ENCODE measurements around the gene CFAP69. TPM values are rescaled to one million over a fixed set of nuclear protein-coding genes. Genes with fewer than 3 reads are reported as not detected.

Gene CFAP69
- total and polyA plus RNA-seq, 10 of the 15 experiments (the other 5 are each of a cell fraction or from before 2014, with no cell fraction given): 0.11 to 3.1 (median 0.48) TPM; not detected in 1

- Histone ChIP-seq H3K79me2 (ENCODE audit: control insufficient read depth, insufficient read depth, low read length) (no peaks in the 10 kb centered on the region), H3K9ac (ENCODE audit: control insufficient read depth, insufficient read depth, low read length) (no peak overlapping the region), H3K36me3 (ENCODE audit: control insufficient read depth in 2 of 2, insufficient read depth in 2 of 2, low read length in 1 of 2) (no peaks in the 10 kb centered on the region), H4K20me1 (ENCODE audit: control insufficient read depth, insufficient read depth) (no peaks in the 10 kb centered on the region), H3K27ac (ENCODE audit: control insufficient read depth, insufficient read depth) (no peak overlapping the region), H3K4me3 (no peak overlapping the region), H3K9me3 (replicated peaks; ENCODE audit: control insufficient read depth, insufficient read depth, low read length) (no peaks in the 10 kb centered on the region), H3K4me2 (ENCODE audit: control insufficient read depth, insufficient read depth) (no peak overlapping the region), H2AFZ (ENCODE audit: control insufficient read depth, low read depth, low read length) (no peak overlapping the region), H3K4me1 (ENCODE audit: control insufficient read depth, insufficient read depth, low read length) (no peaks in the 10 kb centered on the region), H3K27me3 (replicated peaks in 1 of 2; ENCODE audit: control insufficient read depth in 2 of 2, insufficient read depth in 2 of 2, low read length in 1 of 2) (no peaks in the 10 kb centered on the region)
- CTCF ChIA-PET: interaction anchor here (1.0 to 8.3 kb wide), 2 partner anchors 13 to 15 kb away, joined by 3 to 67 read pairs; partner anchors contain the start of gene STEAP2
- TF ChIP-seq SIN3A (IDR thresholded peaks at IDR 0.05; ENCODE audit: low read depth, low read length) (no peak), SUZ12 (IDR thresholded peaks at IDR 0.05; ENCODE audit: unreplicated experiment) (no peak), NR2C1 (IDR thresholded peaks at IDR 0.05) (no peak), NKRF (conservative IDR thresholded peaks at IDR 0.05) (no peak), CBFB (IDR thresholded peaks at IDR 0.05; ENCODE audit: low read depth) (no peak), PML (IDR thresholded peaks at IDR 0.05; ENCODE audit: low read length) (no peak), IKZF2 (IDR thresholded peaks at IDR 0.05) (no peak), ESRRA (IDR thresholded peaks at IDR 0.05; ENCODE audit: low read length) (no peak), MYC (IDR thresholded peaks at IDR 0.05; ENCODE audit: insufficient read depth, insufficient read length, insufficient replicate concordance, low read length, severe bottlenecking) (no peak), TBL1XR1 (IDR thresholded peaks at IDR 0.05; ENCODE audit: low read depth, low read length) (no peak), SIX5 (IDR thresholded peaks at IDR 0.05; ENCODE audit: low read depth, low read length, severe bottlenecking) (no peak), ZNF384 (IDR thresholded peaks at IDR 0.05; ENCODE audit: borderline replicate concordance, low read depth, low read length) (no peak), TCF12 (IDR thresholded peaks at IDR 0.05; ENCODE audit: low read depth, low read length) (no peak), POLR2A (IDR thresholded peaks at IDR 0.05; ENCODE audit: low read depth, low read length) (no peak), CTCF (IDR thresholded peaks at IDR 0.05 in 2 of 3, conservative IDR thresholded peaks at IDR 0.05 in 1 of 3; ENCODE audit: control insufficient read depth in 2 of 3, extremely low read depth in 1 of 3, insufficient read depth in 1 of 3, low read depth in 3 of 3, low read length in 3 of 3) (no peak), EZH2 (IDR thresholded peaks at IDR 0.05; ENCODE audit: borderline replicate concordance, control insufficient read depth, low read depth, low read length) (no peak), MLLT1 (IDR thresholded peaks at IDR 0.05) (no peak), HCFC1 (IDR thresholded peaks at IDR 0.05; ENCODE audit: low read length) (no peak)
- ATAC-seq: no peak
- no TSS peak for BruUV-seq (replicated peaks)
- SMC1A ChIA-PET (ENCODE audit: uncharacterized antibody, unreplicated experiment): interaction anchor here (0.9 to 12.3 kb wide), 4 partner anchors 11 to 484 kb away, joined by 3 to 116 read pairs (median 40); partner anchors contain the start of genes CFAP69 and STEAP2
- intact Hi-C loops (cut with micrococcal nuclease; ENCODE audit: unreplicated experiment) (no loop called here), in situ Hi-C loops (cut with MboI) (no loop called here)
- POLR2A ChIA-PET: interaction anchor here (5.7 kb wide), 1 partner anchor 13 kb away, joined by 40 read pairs; the partner anchor contains the start of gene STEAP2
- no peak for FAIRE-seq
- 0% methylated on average over 1 of the region's 1 CpG for WGBS (ENCODE audit: insufficient coverage, insufficient replicate concordance, low lambda C conversion rate, missing lambda C conversion rate)
- RAD21 ChIA-PET (ENCODE audit: unreplicated experiment): interaction anchor here (4.5 kb wide), 1 partner anchor 13 kb away, joined by 63 read pairs; the partner anchor contains the start of gene STEAP2
- DNase-seq (ENCODE audit: low read depth, low spot score): no peak
These were observed 19.4 kb upstream of the CFAP69 start for GRCh38 chr7:90225601-90226000.

Data from GM12878 (cell line).